22Rv1 (cell line): ENCODE measurements around the gene GANAB.

Experiments used
- CTCF ChIP-seq: fragments of 450-650 bp; IDR thresholded peaks from 2 replicates; pipeline ENCODE4 v1.5.1; 2017; ENCODE audit warnings: mild to moderate bottlenecking
- ZFX ChIP-seq: fragments of 450-650 bp; IDR thresholded peaks from 2 replicates; pipeline ENCODE4 v1.6.1; 2017; ENCODE audit warnings: antibody characterized with exemption, borderline replicate concordance

DNA sequence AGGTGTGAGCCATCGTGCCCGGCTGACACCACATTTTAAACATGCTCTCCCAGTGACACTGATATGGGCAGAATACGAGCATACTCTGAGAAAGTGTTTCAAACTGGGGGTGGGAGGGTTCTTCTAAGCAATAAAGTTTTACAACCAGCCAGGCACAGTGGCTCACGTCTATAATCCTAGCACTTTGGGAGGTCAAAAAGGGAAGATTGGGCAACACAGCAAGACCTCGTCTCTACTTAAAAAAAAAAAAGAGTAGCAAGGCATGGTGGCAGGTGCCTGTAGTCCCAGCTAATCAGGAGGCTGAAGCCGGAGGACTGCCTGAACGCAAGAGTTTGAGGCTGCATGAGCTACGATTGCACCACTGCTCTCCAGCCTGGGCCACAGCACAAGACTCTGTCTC is 2.2 kb downstream of the GANAB start:
- TF ChIP-seq CTCF (no peak), ZFX (no peak)
